H9 (cell line): ENCODE results near the gene KCNIP3. TPM values are rescaled to one million over a fixed set of nuclear protein-coding genes. Genes with fewer than 3 reads are reported as not detected.

Source experiments
- DNase-seq: peaks from one replicate; pipeline ENCODE4 v3.0.0-alpha.2; 2017
- H2AFZ ChIP-seq: one replicate; pipeline ENCODE4 v1.6.1; 2013; ENCODE audit warnings: mild to moderate bottlenecking, low read length, control low read depth, moderate library complexity
- H2AK5ac ChIP-seq: 2 replicates; pipeline ENCODE4 v1.6.1; 2013; ENCODE audit warnings: low read length, control low read depth, mixed read lengths; ENCODE audit not compliant: insufficient read length
- H2BK120ac ChIP-seq: one replicate; pipeline ENCODE4 v1.6.1; 2013; ENCODE audit warnings: low read depth, mild to moderate bottlenecking, low read length, control low read depth, inconsistent platforms; ENCODE audit not compliant: poor library complexity, severe bottlenecking
- H2BK12ac ChIP-seq: 2 replicates; pipeline ENCODE4 v1.6.1; 2013; ENCODE audit warnings: low read length, control low read depth, mixed read lengths, low read depth; ENCODE audit not compliant: insufficient read length
- H2BK15ac ChIP-seq: 2 replicates; pipeline ENCODE4 v1.6.1; 2013; ENCODE audit warnings: low read depth, low read length, control low read depth
- H2BK20ac ChIP-seq: one replicate; pipeline ENCODE4 v1.6.1; 2013; ENCODE audit warnings: low read depth, mild to moderate bottlenecking, low read length, control low read depth, inconsistent platforms; ENCODE audit not compliant: poor library complexity, severe bottlenecking
- H2BK5ac ChIP-seq: 2 replicates; pipeline ENCODE4 v1.6.1; 2013; ENCODE audit warnings: low read length, control low read depth, mixed read lengths; ENCODE audit not compliant: insufficient read length
- H3K14ac ChIP-seq: 2 replicates; pipeline ENCODE4 v1.6.1; 2013; ENCODE audit warnings: low read length, control low read depth; ENCODE audit not compliant: insufficient read depth
- H3K18ac ChIP-seq: 2 replicates; pipeline ENCODE4 v1.6.1; 2013; ENCODE audit warnings: low read depth, mild to moderate bottlenecking, mixed read lengths, low read length, control low read depth; ENCODE audit not compliant: insufficient read length
- H3K23ac ChIP-seq: 2 replicates; pipeline ENCODE4 v1.6.1; 2013; ENCODE audit warnings: low read length, control low read depth, mixed read lengths, low read depth; ENCODE audit not compliant: insufficient read length
- H3K23me2 ChIP-seq: 2 replicates; pipeline ENCODE4 v1.6.1; 2013; ENCODE audit warnings: low read depth, mild to moderate bottlenecking, mixed read lengths, low read length, control low read depth; ENCODE audit not compliant: insufficient read length, poor library complexity, severe bottlenecking
- H3K27ac ChIP-seq: 2 replicates; pipeline ENCODE4 v1.5.1; 2013; ENCODE audit warnings: low read length, control low read depth, mixed read lengths, low read depth; ENCODE audit not compliant: insufficient read length
- H3K27me3 ChIP-seq: 2 replicates; pipeline ENCODE4 v1.6.1; 2013; ENCODE audit warnings: low read length, control low read depth, inconsistent platforms; ENCODE audit not compliant: insufficient read depth
- H3K4ac ChIP-seq: 2 replicates; pipeline ENCODE4 v1.6.1; 2013; ENCODE audit warnings: low read depth, mild to moderate bottlenecking, control low read depth, inconsistent platforms, low read length, moderate library complexity
- H3K4me1 ChIP-seq: 2 replicates; pipeline ENCODE4 v1.6.1; 2013; ENCODE audit warnings: low read length, control low read depth, inconsistent platforms; ENCODE audit not compliant: insufficient read depth
- H3K4me2 ChIP-seq: 2 replicates; pipeline ENCODE4 v1.6.1; 2013; ENCODE audit warnings: low read length, control low read depth, mixed read lengths; ENCODE audit not compliant: insufficient read length, insufficient read depth
- H3K56ac ChIP-seq: 2 replicates; pipeline ENCODE4 v1.6.1; 2013; ENCODE audit warnings: low read depth, mild to moderate bottlenecking, mixed read lengths, low read length, control low read depth; ENCODE audit not compliant: insufficient read length
- H3K79me1 ChIP-seq: 2 replicates; pipeline ENCODE4 v1.6.1; 2013; ENCODE audit warnings: low read depth, mild to moderate bottlenecking, moderate library complexity, low read length, control low read depth, inconsistent platforms; ENCODE audit not compliant: insufficient read depth, poor library complexity, severe bottlenecking
- H3K79me2 ChIP-seq: 2 replicates; pipeline ENCODE4 v1.6.1; 2013; ENCODE audit warnings: low read length, control low read depth, inconsistent platforms; ENCODE audit not compliant: insufficient read depth
- H3K9ac ChIP-seq: 2 replicates; pipeline ENCODE4 v1.6.1; 2013; ENCODE audit warnings: low read length, control low read depth, mixed read lengths; ENCODE audit not compliant: insufficient read length; ENCODE audit errors: extremely low read depth
- H3K9me3 ChIP-seq: one replicate; pipeline ENCODE4 v1.6.1; 2013; ENCODE audit warnings: low read depth, low read length, inconsistent platforms; ENCODE audit not compliant: control insufficient read depth
- H3T11ph ChIP-seq: one replicate; pipeline ENCODE4 v1.6.1; 2013; ENCODE audit warnings: mild to moderate bottlenecking, low read length, control low read depth, inconsistent platforms
- H4K20me1 ChIP-seq: one replicate; pipeline ENCODE4 v1.6.1; 2013; ENCODE audit not compliant: control insufficient read depth, insufficient read length, insufficient read depth
- H4K5ac ChIP-seq: 2 replicates; pipeline ENCODE4 v1.6.1; 2013; ENCODE audit warnings: low read depth, mild to moderate bottlenecking, mixed read lengths, low read length, control low read depth; ENCODE audit not compliant: insufficient read length
- H4K8ac ChIP-seq: replicated peaks from 2 replicates; pipeline ENCODE4 v1.6.1; 2013; ENCODE audit warnings: low read length, control low read depth, mixed read lengths, low read depth; ENCODE audit not compliant: insufficient read length
- H4K91ac ChIP-seq: 2 replicates; pipeline ENCODE4 v1.6.1; 2013; ENCODE audit warnings: low read depth, mild to moderate bottlenecking, moderate library complexity, mixed read lengths, low read length, control low read depth; ENCODE audit not compliant: insufficient read length
- H3K27ac Mint-ChIP-seq, 3 experiments: 2 replicates in 2 of 3; 3 replicates in 1 of 3; pipeline ENCODE4 v1.8.0; 2020 to 2021; ENCODE audit warnings: mixed read lengths in 3 of 3, mild to moderate bottlenecking in 1 of 3, moderate library complexity in 1 of 3
- H3K27me3 Mint-ChIP-seq: 2 replicates; pipeline ENCODE4 v1.8.0; 2021; ENCODE audit warnings: low read depth, mild to moderate bottlenecking, moderate library complexity, mixed read lengths
- H3K36me3 Mint-ChIP-seq, 3 experiments: 2 replicates in 2 of 3; 3 replicates in 1 of 3; pipeline ENCODE4 v1.8.0; 2020 to 2021; ENCODE audit warnings: low read depth in 3 of 3, mixed read lengths in 3 of 3; ENCODE audit not compliant: insufficient read depth in 1 of 3
- H3K4me1 Mint-ChIP-seq, 2 experiments: 2 replicates each; pipeline ENCODE4 v1.8.0; 2020; ENCODE audit warnings: mixed read lengths in 2 of 2
- H3K4me3 Mint-ChIP-seq, 2 experiments: 2 replicates in 1 of 2; 3 replicates in 1 of 2; pipeline ENCODE4 v1.8.0; 2020 to 2021; ENCODE audit warnings: mild to moderate bottlenecking in 2 of 2, mixed read lengths in 2 of 2, moderate library complexity in 1 of 2
- H3K9me3 Mint-ChIP-seq, 2 experiments: 2 replicates in 1 of 2; 3 replicates in 1 of 2; pipeline ENCODE4 v1.8.0; 2020; ENCODE audit warnings: mild to moderate bottlenecking in 2 of 2, mixed read lengths in 2 of 2, moderate library complexity in 1 of 2
- WGBS: extraction: QIAGEN DNeasy Blood & Tissue Kit; methylation state at CpG from one replicate; pipeline ENCODE4 v1.1.7; 2013; ENCODE audit warnings: missing lambda C conversion rate, low lambda C conversion rate, mixed read lengths; ENCODE audit not compliant: insufficient read length; ENCODE audit errors: extremely low coverage; 5-methylcytosine and 5-hydroxymethylcytosine counted together
- total RNA-seq: library from RNA; stranded (reverse); gene quantifications from 2 replicates; pipeline ENCODE4 v1.2.1, GENCODE V29; 2021
- TF ChIP-seq, protein P1 (sequence below): fragments of 200-600 bp; sonication (generic); conservative IDR thresholded peaks from 3 replicates; pipeline ENCODE4 v1.8.0; 2021; ENCODE audit warnings: antibody characterized with exemption, mild to moderate bottlenecking

KCNIP3 gene
- total RNA-seq, 1 experiment from 2014 or later, result 1.5 TPM

DNA sequence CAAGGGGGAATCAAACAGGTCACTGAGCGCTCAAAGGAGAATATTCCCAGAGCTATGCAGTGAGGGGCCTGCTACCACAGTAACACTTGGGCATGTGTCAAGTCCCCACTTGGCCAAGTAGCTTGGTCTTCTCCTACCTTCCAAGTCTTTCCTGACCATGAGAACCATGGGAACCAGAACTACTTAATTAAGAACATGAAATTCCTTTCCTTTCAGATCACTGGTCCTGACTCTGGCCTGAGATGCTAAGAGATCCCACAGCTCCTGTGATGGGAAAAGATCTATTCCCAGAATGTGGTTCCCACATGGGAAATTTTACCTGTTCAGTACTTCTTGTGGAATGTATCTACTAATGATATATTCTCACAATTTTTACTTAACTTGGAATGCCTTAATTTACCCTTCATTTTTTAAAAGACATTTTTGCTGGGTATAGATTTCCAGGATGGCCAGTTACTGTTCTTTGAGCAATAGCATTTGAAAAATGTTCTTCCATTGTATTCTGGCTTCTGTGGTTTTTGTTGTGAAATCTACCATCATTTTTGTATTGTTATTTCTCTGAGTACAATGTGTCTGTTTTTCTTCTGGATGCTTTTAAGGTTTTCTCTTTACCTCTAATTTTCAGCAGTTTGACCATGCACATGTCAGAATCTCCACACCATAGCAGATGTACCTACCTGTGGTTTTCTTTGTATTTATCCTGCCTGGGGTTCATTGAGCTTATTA, 37.9 kb downstream of the KCNIP3 start:
- Histone ChIP-seq H3K23me2 (no peaks in the 10 kb centered on the region), H2BK15ac (no peak overlapping the region), H3K9me3 (no peaks in the 10 kb centered on the region), H2AFZ (no peak overlapping the region), H3K14ac (no peak overlapping the region), H4K5ac (no peak overlapping the region), H2BK20ac (no peak overlapping the region), H2AK5ac (no peak overlapping the region), H2BK120ac (no peak overlapping the region), H3K23ac (no peak overlapping the region), H4K8ac (no peak overlapping the region), H4K20me1 (no peaks in the 10 kb centered on the region), H3K27ac (no peak overlapping the region), H3K4ac (no peak overlapping the region), H3K4me1 (no peaks in the 10 kb centered on the region), H2BK12ac (no peak overlapping the region), H2BK5ac (no peak overlapping the region), H3K79me2 (no peaks in the 10 kb centered on the region), H3K79me1 (no peaks in the 10 kb centered on the region), H3K56ac (no peak overlapping the region), H3T11ph (no peak overlapping the region), H3K18ac (no peak overlapping the region), H3K9ac (no peak overlapping the region), H3K27me3 (no peaks in the 10 kb centered on the region), H3K4me2 (no peak overlapping the region), H4K91ac (no peak overlapping the region)
- no CpG with 5 or more reads among the region's 1 CpG for WGBS
- H3K9me3 Mint-ChIP-seq, result no peaks in the 10 kb centered on the region
- TF ChIP-seq, protein P1, sequence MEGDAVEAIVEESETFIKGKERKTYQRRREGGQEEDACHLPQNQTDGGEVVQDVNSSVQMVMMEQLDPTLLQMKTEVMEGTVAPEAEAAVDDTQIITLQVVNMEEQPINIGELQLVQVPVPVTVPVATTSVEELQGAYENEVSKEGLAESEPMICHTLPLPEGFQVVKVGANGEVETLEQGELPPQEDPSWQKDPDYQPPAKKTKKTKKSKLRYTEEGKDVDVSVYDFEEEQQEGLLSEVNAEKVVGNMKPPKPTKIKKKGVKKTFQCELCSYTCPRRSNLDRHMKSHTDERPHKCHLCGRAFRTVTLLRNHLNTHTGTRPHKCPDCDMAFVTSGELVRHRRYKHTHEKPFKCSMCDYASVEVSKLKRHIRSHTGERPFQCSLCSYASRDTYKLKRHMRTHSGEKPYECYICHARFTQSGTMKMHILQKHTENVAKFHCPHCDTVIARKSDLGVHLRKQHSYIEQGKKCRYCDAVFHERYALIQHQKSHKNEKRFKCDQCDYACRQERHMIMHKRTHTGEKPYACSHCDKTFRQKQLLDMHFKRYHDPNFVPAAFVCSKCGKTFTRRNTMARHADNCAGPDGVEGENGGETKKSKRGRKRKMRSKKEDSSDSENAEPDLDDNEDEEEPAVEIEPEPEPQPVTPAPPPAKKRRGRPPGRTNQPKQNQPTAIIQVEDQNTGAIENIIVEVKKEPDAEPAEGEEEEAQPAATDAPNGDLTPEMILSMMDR, result no peak
- peaks cover 29% of the 10 kb centered on the region for H3K27me3 Mint-ChIP-seq
- DNase-seq, result no peak
- H3K4me1 Mint-ChIP-seq, result peaks cover 0 to 7% of the 10 kb centered on the region in 2 experiments; a peak in 1 of 4 replicates
- no peaks in the 10 kb centered on the region for H3K36me3 Mint-ChIP-seq
- H3K27ac Mint-ChIP-seq, result no peak overlapping the region
- no peak overlapping the region for H3K4me3 Mint-ChIP-seq
